Ectodermal cell (in vitro differentiated cells): ENCODE measurements around the gene LHFPL6. TPM values are rescaled to one million over a fixed set of nuclear protein-coding genes. Genes with fewer than 3 reads are reported as not detected.

Experiments used
- H3K27ac ChIP-seq: 2 replicates; pipeline ENCODE4 v1.7.0; 2013; ENCODE audit warnings: mild to moderate bottlenecking, low read depth, low read length; ENCODE audit not compliant: insufficient read depth, poor library complexity, severe bottlenecking
- H3K27me3 ChIP-seq: 2 replicates; pipeline ENCODE4 v1.7.0; 2013; ENCODE audit warnings: mild to moderate bottlenecking, low read length; ENCODE audit not compliant: insufficient read depth, control insufficient read depth, poor library complexity, severe bottlenecking
- H3K36me3 ChIP-seq: one replicate; pipeline ENCODE4 v1.7.0; 2013; ENCODE audit warnings: low read length; ENCODE audit not compliant: control insufficient read depth, insufficient read depth
- H3K4me1 ChIP-seq: one replicate; pipeline ENCODE4 v1.7.0; 2013; ENCODE audit warnings: low read length; ENCODE audit not compliant: control insufficient read depth, insufficient read depth
- H3K4me3 ChIP-seq: 2 replicates; pipeline ENCODE4 v1.7.0; 2013; ENCODE audit warnings: low read depth, low read length, control low read depth; ENCODE audit not compliant: insufficient read depth
- H3K9me3 ChIP-seq: 2 replicates; pipeline ENCODE4 v1.7.0; 2013; ENCODE audit warnings: mild to moderate bottlenecking, low read length, moderate library complexity; ENCODE audit not compliant: control insufficient read depth
- WGBS, 2 experiments: methylation state at CpG; one replicate each; pipeline ENCODE4 v1.1.7; 2013; ENCODE audit warnings: missing lambda C conversion rate in 2 of 2; 5-methylcytosine and 5-hydroxymethylcytosine counted together
- polyA plus RNA-seq, 4 experiments: library from polyadenylated mRNA; stranded (reverse); fragments of 50-300 nt; gene quantifications; one replicate each; pipeline ENCODE4 v1.2.3, GENCODE V29; 2013

LHFPL6 gene
- 9.0 TPM for polyA plus RNA-seq (2013, experiment 1 of 4)
- polyA plus RNA-seq (2013, experiment 2 of 4) = 5.7 TPM
- polyA plus RNA-seq (2013, experiment 3 of 4) = 8.8 TPM
- polyA plus RNA-seq (2013, experiment 4 of 4) = 8.1 TPM

DNA sequence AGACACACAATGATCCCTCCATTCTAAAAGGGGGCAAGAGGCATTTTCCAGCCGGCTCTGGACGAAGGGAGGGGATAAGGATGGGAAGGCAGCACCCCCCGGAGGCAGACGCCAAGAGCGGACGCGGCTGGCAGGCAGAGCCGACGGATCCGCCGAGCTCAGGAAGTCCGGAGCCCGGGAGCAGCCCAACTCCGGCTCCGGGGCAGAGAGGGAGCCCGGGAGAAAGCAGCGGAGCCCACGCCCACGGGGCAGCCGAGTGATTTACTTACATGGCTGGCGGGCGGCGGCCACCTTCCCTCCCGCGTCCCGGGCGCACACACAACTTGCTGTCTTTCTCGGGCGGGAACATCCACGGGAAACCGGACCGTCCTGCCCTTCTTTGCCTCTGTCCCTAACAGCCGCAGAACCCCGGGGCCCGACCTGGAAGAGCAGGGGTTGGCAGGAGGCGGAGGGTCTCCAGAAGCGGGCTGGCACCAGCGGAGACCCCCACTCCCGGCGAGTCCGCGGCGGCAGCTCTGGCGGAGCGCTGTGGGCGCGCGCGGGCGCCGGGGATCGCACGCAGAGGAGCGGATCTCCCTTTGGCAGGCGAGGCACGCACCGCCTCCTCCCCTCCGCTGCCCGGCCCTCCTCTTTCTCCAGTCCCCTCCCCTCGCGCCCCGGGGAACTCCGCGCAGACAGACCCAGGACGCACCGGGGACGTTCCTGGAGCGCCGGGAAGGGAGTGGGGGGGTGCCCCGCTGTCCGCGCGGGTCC is at the start of gene LHFPL6:
TSS of gene LHFPL6 (minus strand) at position 580 of the 753 bp plus-strand sequence.
- no peak within 1 kb of the TSS for H3K27ac ChIP-seq
- WGBS, 2 experiments = 0 to 1% methylated on average over 73 of the region's 73 CpGs

DNA sequence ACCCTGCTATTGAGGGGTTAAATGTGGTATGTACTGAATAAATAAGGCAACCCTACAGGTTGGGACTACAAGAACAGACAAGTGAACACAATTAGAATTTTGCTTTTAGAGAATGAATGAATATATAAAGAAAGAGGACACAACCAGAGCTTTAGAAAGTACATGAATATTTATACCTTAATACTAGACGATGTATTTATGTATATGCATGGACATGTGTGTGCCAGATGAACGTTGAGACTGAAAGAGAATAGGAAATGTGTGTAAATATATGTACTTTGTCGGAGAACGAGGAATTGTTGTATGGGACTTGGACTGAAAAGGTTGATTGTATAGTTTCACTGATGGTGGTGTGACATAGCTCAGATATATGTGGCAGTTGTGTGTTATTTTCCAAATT is 43.1 kb upstream of the LHFPL6 start:
- Histone ChIP-seq H3K4me1 (no peaks in the 10 kb centered on the region), H3K9me3 (no peaks in the 10 kb centered on the region)
- 88 to 93% methylated on average over 4 of the region's 4 CpGs for WGBS, 2 experiments

More for the DNA sequence above, at the start of gene LHFPL6:
- Histone ChIP-seq H3K4me3 (peak within 1 kb of the TSS; percentile 67), H3K36me3 (no peaks in the 10 kb centered on the region), H3K27me3 (peaks cover 19% of the 10 kb centered on the region), H3K4me1 (peaks cover 11% of the 10 kb centered on the region), H3K9me3 (no peaks in the 10 kb centered on the region)

DNA sequence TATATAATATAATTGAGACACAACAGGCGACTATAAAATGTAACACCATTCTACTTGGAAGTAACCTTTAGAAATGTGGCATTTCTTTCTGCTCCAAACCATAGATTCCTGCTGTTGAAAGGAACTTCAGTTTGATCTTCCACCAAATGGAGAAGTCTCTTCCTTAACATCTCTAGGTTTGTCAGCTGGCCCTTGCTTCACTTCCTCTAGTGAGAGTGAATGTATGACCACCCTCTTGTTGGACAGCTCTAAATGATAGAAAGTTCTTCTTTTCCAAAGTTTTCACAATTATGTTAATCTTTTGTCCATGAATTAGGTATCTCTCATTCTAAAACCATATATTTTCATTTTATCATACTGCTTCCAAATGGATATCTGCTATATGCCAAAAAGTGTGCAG is 38.7 kb upstream of the LHFPL6 start:
- no peaks in the 10 kb centered on the region for H3K9me3 ChIP-seq
- no peaks in the 10 kb centered on the region for H3K27me3 ChIP-seq
- no peaks in the 10 kb centered on the region for H3K36me3 ChIP-seq
- WGBS, 2 experiments = 82 to 89% methylated on average over 1 of the region's 1 CpG
- no peaks in the 10 kb centered on the region for H3K4me1 ChIP-seq
- no peak overlapping the region for H3K27ac ChIP-seq
- no peak overlapping the region for H3K4me3 ChIP-seq

More for the DNA sequence above, 43.1 kb upstream of the LHFPL6 start:
- no peak overlapping the region for H3K4me3 ChIP-seq
- H3K36me3 ChIP-seq = no peaks in the 10 kb centered on the region
- H3K27ac ChIP-seq = no peak overlapping the region
- no peaks in the 10 kb centered on the region for H3K27me3 ChIP-seq

DNA sequence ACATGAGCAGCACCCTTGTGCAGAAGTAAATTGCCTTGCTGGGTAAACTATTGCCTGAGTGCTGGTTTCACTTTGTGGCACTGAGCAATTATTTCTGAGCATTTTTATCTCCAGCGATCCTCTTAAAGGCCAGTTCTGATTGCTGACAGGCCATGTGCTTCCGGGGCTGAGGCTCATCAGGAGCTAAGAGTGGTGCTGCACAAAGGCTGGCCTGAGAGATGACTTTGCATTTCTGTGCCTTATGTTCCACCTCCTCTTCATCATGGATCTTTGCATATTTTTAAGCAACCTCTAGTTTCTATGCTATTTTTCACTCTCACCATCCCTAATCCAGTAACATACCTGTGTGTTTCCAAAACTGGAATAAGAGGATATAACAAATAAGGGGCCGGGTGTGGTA is 34.9 kb upstream of the LHFPL6 start:
- Histone ChIP-seq H3K4me1 (peaks cover 4% of the 10 kb centered on the region), H3K27ac (no peak overlapping the region), H3K4me3 (no peak overlapping the region), H3K36me3 (no peaks in the 10 kb centered on the region), H3K9me3 (no peaks in the 10 kb centered on the region), H3K27me3 (no peaks in the 10 kb centered on the region)
- 94 to 95% methylated on average over 3 of the region's 3 CpGs for WGBS, 2 experiments

DNA sequence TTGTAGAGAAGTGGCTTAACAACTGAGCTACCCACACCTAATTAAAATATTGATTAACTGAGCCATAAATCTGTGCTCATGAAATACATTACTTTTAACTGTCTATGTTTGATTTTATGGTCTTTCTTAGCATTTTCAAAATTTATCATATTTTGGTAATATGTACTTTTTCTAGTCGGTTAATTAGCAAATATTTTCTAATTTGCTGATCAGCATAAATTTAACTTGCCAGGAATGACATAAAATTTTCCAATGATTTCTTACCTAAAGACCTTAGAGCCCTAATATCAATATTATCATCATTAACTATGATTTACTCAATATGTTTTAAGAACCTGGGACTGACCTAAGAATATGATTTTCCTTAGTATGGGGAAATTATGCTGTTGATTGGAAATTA is 32.6 kb upstream of the LHFPL6 start:
- H3K36me3 ChIP-seq = no peaks in the 10 kb centered on the region
- peaks cover 4% of the 10 kb centered on the region for H3K4me1 ChIP-seq
- H3K9me3 ChIP-seq = no peaks in the 10 kb centered on the region
- no CpG with 5 or more reads among the region's 1 CpG for WGBS, 2 experiments
- H3K27me3 ChIP-seq = no peaks in the 10 kb centered on the region
- no peak overlapping the region for H3K27ac ChIP-seq
- no peak overlapping the region for H3K4me3 ChIP-seq

DNA sequence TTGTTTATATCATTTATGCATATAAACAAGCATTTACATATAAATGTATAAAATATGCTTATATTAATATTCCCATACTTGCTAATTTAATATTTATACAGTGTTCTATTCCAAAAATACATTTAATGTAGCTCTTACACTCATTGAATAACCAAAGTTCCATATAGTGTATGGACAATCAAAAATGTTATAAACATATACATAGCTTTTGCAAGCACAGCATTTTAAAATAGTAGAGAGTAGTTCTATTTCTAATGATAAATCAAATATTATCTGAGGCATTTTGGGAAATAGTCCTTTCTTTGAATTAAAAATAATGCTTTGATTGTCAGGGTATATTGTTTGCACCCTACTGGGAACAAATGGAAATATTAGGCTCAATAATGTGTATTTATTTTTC is 30.0 kb upstream of the LHFPL6 start:
- no peaks in the 10 kb centered on the region for H3K27me3 ChIP-seq
- peaks cover 4% of the 10 kb centered on the region for H3K4me1 ChIP-seq
- H3K4me3 ChIP-seq = no peak overlapping the region
- H3K27ac ChIP-seq = no peak overlapping the region
- no peaks in the 10 kb centered on the region for H3K9me3 ChIP-seq
- H3K36me3 ChIP-seq = no peaks in the 10 kb centered on the region

DNA sequence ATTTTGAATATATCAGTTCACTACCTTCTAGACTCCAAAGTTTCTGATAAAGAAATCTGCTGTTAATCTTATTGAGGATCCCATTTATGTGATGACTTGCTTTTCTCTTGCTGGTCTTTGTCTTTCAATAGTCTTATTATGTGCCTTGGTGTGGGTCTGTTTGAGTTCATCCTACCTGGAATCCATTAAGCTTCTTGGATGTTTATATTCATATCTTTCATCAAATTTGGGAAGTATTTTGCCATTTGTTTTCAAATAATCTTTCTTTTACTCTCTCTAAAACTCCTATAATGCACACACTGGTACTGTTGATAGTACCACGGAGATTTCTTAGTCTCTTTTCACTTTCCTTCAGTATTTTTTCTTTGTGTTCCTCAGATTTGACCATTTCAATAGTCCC is 28.3 kb upstream of the LHFPL6 start:
- Histone ChIP-seq H3K36me3 (no peaks in the 10 kb centered on the region), H3K4me1 (peaks cover 4% of the 10 kb centered on the region), H3K27ac (no peak overlapping the region), H3K27me3 (no peaks in the 10 kb centered on the region), H3K9me3 (no peaks in the 10 kb centered on the region), H3K4me3 (no peak overlapping the region)
- WGBS, 2 experiments = 92 to 96% methylated on average over 1 of the region's 1 CpG

DNA sequence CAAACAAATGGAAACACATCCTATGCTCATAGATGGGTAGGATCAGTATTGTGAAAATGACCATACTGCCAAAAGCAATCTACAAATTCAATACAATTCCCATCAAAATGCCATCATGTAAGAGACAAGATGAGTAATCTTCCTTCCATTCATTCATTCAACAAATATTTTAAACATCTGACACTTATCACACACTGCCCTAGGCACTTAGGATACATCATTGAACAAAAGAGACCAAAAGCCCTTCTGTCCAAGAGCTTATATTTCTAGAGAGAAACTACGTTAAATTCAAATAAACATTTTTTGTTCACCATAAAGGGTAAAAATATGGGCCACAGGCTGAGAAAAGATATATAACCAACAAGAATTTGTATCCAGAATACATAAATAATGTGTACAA is 20.5 kb upstream of the LHFPL6 start:
- no peaks in the 10 kb centered on the region for H3K27me3 ChIP-seq
- H3K4me3 ChIP-seq = no peak overlapping the region
- 83 to 100% methylated on average over 1 of the region's 1 CpG for WGBS, 2 experiments
- no peaks in the 10 kb centered on the region for H3K36me3 ChIP-seq
- H3K9me3 ChIP-seq = no peaks in the 10 kb centered on the region
- no peaks in the 10 kb centered on the region for H3K4me1 ChIP-seq
- no peak overlapping the region for H3K27ac ChIP-seq

DNA sequence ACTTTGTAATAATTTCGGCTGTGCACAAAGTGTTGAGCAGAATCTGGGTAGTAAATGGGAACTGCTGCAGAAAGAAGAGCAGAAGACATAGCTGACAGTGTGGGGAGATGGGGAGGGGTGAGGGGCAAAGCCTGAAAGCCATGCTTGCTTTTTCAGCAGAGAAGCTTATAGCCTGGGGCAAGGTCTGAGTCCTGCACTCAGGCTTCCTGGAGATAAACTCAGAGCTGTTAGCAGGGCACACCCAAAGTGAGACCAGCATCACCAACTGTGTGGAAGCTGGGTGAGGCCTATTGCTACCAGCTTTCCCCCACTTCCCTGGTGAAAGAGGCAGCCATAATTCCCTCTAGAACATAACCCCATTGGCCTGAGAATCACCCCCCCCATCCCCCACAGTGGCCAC is 15.6 kb upstream of the LHFPL6 start:
- H3K36me3 ChIP-seq = no peaks in the 10 kb centered on the region
- H3K27me3 ChIP-seq = no peaks in the 10 kb centered on the region
- H3K9me3 ChIP-seq = no peaks in the 10 kb centered on the region
- no peaks in the 10 kb centered on the region for H3K4me1 ChIP-seq
- 85 to 90% methylated on average over 1 of the region's 1 CpG for WGBS, 2 experiments
- no peak overlapping the region for H3K27ac ChIP-seq
- no peak overlapping the region for H3K4me3 ChIP-seq

DNA sequence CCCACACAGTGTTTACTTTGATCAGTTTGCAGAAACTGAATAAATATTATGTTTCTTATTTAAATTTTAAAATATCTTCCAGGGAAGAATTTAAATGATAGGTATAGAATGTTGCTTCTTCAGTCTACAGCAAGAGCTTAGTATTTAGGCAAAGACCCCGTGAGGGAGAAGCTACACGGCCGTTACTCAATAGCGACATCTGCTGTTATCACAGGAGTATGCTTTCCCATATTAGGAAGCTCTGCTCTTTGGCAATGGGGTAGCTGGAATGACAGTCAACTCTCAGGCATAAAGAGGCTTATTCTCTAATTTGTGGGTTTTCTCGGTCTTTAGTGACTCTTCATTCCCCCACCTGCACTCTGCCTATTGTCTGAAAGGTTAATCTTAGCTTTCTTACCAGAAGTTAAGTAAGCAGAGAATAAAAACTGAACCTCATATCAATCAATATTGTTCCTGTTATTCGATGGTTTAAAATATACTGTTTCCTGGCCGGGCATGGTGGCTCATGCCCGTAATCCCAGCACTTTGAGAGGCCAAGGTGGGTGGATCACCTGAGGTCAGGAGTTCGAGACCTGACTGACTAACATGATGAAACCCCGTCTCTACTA is 13.2 kb upstream of the LHFPL6 start:
- no peak overlapping the region for H3K4me3 ChIP-seq
- H3K27me3 ChIP-seq = no peaks in the 10 kb centered on the region
- no peaks in the 10 kb centered on the region for H3K36me3 ChIP-seq
- 48 to 51% methylated on average over 10 of the region's 10 CpGs for WGBS, 2 experiments
- no peaks in the 10 kb centered on the region for H3K9me3 ChIP-seq
- H3K27ac ChIP-seq = no peak overlapping the region
- no peaks in the 10 kb centered on the region for H3K4me1 ChIP-seq
